GM19239 (cell line): ENCODE measurements around the gene CXCL17.

Source experiments
- DNase-seq: peaks from one replicate; pipeline ENCODE4 v3.0.0; 2011; ENCODE audit warnings: low spot score; ENCODE audit not compliant: insufficient read length
- FAIRE-seq: peaks from 2 replicates; lab custom pipeline; 2011; peaks lifted over from hg19 to GRCh38; lab: Jason Lieb, UNC

Gene CXCL17

DNA sequence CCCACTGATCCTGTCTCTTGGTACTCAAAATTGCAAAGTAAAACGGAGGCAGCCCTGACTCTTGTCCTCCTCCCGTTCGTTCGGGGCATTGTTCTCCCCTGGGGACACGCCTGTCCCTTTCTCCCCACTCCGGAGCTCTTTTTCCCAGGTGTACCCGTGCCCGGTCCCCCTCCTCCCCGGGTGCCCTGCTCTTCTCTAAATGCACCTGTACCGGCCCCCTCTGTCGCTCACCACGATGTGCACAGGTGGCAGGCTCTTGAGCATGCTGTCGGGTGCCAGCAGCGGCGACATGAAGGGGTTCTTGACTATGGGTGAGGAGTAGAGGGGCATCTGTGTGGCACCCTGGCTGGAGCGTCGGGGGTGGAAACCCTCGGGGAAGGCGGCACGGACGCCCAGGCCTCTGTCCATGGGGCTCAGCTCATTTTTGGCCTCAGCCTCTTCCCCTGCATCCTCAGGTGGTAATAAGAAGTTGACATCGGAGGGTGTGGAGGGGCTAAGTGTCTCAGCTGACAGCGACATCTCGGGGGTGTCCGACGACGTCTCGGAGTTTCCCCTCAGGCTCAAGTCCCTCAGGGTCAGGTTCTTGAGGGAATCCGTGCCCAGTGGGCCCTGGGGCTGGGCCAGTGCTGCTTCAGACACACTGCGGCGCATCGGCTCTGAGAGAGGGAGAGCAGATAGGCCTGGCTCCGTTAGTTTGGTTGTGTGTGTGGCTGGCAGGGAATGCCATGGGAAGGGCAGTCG lies 40.2 kb downstream of the CXCL17 start:
- DNase-seq (no peak), FAIRE-seq (no peak)

DNA sequence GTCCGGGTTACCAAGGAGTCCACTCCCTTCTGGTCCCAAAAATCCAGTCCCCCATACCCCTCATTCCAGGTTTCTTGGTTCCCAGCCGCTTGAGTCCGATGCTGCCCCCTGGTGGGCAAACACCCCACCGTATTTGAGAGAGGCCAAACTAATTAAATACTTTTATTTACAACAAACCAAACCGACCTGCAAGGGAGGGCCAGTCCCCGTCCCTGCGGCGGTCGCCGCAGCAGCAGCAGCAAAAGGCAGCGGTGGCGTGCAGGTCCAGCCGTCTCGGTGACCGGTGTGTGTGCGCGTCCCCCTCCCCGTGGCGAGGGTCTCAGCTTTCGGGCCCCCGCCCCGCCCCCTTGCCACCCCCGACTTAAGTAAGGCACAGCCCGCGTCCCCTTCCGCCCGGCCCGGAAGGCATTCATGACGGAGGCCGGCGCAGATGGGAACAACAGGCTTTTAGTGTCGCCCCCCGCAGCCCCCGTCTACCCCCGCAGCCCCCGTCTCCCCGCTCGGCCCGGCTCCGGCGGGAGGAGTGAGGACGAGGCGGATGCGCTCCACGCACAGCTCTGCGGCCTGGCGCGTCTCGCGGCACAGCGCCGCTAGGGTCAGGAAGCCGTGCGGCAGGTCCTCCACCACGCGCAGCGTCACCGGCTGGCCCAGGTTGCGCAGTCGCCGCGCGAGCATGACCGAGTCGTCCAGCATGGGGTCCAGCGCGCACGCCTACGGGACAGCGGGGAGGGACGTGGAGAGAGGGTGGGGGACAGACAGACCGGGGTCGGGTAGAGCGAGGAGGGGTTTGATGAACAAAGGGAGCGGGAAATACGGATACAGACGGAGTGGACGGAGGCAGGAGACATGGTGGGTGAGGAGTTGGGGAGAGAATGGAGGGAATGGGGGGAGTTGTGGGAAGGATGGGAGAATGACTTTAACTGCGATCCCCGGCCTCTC lies 41.1 kb downstream of the CXCL17 start:
- peak; percentile 78 for FAIRE-seq
- peak; percentile 66 for DNase-seq

DNA sequence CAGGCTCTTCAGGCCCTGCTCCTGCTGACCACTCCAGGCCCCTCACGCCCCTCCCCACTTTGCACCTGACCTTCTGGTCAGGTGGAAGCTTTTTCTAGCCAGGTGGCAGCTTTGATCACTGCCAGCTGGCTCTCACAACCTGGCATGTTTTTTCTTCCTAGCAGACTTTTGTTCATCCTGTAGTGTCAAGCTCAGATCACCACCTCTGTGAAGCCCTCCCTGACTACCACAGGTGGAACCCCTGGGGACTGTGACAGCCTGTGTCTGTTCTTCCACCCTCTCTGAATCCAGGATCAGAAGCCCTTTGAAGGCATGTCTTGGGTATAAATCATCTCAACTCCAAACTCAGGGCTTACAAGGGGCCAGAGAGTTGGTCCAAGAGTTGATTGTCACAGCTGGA lies 42.3 kb downstream of the CXCL17 start:
- DNase-seq = no peak
- no peak for FAIRE-seq

DNA sequence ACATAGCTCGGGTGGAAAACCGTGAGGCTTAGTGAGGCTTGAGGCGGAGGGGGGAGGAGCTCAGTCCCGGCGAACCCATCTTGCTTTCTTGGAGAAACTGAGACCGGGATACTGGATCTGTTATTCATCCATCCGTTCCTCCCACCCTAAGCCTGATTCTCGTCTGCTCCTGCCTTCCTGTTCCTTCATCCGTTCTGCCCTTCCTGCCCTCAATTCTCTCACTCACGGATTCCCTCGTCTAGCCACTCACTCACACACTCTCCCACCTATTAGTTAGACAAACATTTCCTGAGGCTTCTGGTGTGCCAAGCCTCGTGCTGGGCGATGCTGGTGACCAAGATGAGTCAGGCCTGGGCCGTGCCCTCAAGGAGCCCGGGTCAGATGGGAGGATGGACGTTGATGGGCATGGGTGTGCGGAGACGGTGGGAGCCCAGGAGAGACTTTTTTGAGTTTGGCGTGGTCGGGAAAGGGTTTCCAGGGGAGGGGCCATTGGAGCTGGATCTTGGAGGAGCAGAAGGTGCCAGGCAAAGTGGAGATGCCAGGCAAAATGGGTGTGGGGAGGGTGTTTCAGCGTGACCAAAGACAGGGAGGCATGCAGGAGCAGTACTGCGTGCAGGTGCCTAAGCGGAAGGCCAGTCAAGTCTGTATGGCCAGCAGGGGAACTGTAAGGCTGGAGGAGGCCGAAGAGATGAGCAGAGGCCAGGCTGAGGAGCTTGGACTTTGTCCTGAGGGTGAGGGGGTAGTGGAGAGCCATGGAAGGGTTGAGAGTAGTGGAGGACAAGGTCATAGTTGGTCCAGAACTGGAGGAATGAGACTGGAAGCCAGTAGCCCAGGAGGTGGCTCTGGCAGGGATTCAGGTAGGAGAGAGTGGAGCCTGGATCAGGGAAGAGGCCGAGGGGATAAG lies 45.2 kb downstream of the CXCL17 start:
- no peak for DNase-seq
- no peak for FAIRE-seq

DNA sequence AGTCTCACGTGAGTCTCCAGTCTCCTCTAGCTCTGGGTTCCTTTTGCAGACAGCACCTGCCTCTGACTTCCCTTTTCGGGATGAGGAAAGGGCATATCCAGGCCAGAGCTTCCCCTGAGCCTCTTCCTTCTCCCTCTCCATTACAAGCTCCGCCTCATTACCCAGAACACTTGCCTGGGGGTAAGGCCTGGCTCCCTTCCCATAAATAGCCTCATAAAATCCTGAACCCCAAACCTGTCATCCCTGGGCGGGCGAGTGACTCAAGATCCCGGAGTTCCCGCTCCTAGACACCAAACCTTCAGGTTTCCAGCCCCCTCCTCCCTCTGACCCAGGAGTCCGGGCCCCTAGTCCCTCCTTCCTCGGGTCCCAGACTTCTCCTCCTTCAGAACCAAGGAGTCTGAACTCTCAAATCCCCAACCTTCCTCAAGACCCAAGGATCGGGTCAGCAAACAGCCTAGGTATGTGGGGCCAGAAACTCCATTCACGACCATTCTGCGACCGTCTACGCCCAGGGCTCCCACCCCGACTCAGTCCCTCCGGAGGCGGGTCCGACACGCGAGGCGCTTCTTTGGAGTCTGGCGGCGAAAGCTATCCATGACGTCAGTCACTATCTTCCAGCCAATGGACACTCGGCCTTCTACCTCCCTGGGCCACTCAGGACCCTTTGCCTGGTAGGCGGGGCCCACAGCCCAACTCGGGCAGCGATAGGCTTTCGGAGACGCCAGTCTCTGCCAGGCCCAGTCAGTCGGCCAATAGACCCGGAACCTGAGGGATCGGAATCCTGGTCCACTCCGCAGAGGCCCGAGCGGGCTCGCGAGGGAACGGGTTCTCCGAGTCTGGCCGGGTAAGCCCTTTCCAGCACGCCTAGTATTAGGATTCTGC lies 46.1 kb downstream of the CXCL17 start:
- DNase-seq = peak; percentile 100
- FAIRE-seq = peak; percentile 100

DNA sequence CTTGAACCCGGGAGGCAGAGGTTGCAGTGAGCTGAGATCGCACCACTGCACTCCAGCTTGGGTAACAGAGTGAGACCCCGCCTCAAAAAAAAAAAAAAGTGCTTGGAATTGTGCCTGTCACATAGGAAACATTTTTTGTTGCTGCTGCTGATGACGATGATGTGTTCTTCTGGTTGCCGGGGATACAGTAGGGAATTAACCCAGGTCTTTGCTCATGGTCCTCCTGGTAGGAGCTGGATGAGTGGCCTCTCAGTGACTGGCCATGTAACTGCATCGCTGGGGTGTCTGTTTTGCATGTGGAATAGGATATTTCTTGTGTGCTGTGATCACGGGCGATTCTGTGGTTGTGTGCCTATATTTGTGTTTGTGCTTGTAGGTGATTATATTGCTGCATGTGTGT lies 48.0 kb downstream of the CXCL17 start:
- no peak for FAIRE-seq
- DNase-seq = no peak

DNA sequence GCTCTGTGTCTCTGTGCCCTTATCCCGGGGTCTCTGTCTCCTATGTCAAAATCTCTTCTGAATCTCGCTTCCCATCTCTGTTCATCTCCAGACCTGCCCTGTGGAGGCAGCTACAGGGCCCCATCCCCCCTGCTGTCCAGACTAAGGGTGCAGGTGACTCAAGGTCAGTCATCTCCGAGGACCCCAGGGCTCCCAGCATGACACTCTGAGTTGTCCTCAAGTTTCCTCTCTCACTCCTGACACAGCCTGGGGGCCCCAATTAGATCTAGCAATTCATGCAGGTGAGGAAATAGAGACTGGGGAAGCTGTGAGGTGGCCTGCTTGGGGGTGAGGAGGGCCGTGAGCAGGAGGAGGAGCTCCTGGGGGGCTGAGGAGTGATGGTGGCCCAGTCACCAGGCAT lies 50.6 kb downstream of the CXCL17 start:
- FAIRE-seq = no peak
- DNase-seq = no peak

DNA sequence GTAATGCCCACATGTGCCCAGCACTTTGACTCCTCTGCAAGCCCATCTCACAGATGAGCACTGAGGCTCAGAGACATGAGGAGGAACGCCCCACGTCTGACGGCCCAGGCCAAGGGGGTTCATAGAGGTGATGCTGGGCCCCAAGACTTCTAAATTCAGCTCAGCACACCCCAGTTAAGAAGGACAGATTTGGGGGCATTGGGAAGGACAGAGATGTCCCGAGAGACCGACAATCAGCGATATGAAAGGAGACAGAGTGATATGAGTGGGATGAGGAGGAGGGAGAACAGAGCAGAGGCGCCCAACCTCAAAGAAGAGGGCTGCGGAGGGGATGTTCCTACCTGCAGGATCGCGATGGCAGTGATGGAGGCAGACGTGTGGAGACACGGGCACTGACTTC lies 52.8 kb downstream of the CXCL17 start, which contains the start of gene CNFN:
Gene CNFN, minus strand, starts transcription at position 399 of the 400 bp plus-strand sequence. CDS start 1,260 bp downstream, outside the sequence.
- DNase-seq (no peak), FAIRE-seq (no peak)

DNA sequence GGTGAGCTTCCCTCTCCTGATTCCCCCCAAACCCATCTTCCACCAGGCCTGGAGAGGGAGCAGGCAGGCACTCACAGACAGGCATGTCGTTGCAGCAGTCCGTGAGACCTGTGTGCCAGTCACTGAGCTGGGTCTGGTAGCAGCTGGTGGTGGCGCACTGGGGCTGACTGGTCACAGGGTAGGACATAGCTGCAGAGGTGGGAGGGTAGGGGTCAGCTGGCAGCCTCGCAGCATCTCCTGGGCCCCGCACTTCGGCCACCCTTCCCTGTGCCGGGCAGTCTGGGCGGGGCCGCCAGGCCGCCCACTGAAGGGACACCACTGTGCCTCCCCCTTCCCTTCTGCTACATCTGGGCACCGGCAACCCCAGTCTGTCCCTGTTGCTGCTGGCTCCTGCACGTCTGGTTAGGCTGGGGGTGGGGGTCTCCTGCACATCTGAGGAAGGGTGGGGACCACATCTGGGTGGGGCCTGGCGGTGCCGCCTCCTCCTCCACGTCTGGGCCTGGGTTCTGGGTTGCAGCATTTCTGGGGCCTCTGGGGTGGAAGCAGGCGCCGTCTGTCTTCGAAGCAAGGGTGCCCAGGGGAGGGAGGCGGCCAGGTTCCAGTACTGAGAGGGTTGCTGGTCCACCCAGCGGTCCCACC lies 53.8 kb downstream of the CXCL17 start:
- DNase-seq (no peak), FAIRE-seq (no peak)

DNA sequence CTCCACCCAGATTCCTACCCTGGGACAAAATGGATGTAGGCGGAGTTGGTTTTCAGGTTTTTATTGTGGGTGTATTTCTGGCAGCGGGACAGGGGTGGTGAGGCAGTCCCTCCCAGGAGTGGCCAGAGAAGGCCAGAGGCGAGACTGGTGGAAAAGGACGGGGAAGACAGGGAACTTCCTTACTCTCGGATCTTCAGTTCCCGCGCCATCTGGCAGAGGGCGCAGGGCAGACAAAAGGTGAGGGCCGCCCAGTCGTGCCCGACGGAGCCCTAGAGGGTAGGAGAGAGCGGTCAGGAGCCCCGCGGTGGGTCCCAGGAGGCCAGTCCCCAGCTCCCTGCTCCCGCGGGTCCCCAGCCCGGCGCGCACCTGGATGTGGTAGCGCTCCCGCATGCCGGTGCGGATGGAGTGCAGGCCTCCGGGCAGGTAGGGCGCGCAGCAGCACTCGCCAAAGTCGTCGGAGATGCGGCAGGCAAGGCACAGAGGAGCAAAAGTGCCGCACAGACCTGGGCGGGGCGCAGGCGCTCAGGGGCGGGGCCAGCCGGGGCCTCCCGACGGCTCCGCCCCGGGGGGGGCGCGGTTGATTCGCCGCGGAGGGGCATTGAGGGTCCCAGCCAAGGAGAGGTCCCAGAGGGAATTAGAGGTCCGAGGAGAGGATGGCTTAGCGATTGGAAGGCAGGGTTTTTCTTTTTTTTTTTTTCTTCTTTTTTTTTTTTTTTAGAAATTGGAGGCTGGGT lies 55.6 kb downstream of the CXCL17 start:
- peak; percentile 44 for FAIRE-seq
- peak; percentile 62 for DNase-seq

DNA sequence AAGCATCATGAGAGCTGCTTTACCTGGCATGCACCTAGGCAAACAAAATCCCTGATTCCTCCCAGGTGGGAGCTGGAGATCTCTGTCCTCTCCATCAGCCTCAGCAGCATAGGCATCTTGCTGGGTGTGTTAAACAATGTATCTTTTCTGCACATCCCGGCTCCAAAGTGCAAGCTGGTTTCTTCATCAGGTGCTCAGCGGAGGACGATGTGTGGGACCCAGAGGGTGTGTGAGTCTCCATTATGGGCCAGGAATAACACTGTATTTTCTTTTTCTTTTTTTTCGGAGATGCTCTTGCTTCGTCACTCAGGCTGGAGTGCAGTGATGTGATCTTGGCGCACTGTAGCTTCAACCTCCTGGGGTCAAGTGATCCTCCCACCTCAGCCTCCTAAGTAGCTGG lies 62.6 kb downstream of the CXCL17 start:
- DNase-seq (no peak), FAIRE-seq (no peak)
